GM12874 (cell line): Measurements from ENCODE around the gene RHCG.

Experiments
- TF ChIP-seq, protein P1 (sequence below): IDR thresholded peaks from 2 replicates; pipeline ENCODE4 v1.5.1; 2011; ENCODE audit warnings: low read depth, mild to moderate bottlenecking, control low read depth, low read length, moderate library complexity; ENCODE audit not compliant: insufficient read depth

Gene RHCG

DNA sequence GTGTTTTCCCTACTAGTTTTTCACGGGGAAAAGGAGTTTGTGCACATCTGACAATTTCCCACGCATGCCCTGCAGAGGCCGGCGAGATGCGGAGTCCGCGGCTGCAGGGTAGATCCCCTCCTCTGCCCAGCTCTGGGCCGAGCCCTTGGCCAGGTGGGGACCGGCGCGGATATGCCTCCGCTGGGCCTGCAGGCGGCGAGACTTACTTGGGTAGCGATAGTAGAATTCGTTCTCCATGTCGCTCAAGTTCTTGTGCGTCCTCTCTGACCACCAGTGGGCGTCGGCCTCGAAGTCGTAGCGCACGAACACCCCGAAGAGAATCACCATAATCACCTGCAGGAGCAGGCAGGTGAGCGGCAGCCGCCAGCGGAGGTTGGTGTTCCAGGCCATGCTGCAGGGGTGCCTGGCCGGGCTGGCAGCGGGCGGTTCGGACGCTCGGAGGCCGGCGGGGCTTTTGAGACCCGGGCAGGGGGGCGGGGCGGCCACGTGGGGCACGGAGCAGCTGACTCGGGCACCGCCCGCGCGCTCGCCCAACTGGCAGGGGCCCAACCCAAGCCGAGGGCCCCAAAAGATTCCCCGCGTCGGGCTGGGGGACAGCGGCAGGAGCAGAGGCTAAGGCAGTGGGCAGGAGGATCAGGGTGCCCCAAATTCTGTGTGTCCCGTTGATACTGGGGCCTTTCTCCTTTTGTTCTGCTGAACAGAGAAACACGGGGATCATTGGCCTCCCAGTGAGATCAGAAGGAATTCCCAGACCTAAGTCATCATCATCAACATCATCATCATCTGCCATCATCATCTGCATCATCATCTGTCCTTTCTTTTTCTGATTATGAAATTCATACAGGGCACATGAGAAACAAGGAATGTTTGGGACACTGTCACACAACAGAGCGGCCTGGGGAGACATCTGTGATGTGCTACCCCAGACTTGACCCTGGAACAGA is at the start of gene RHCG:
Gene RHCG, minus strand, starts transcription at position 429 of the 944 bp plus-strand sequence. Its CDS starts 39 bp downstream, at position 390.
- TF ChIP-seq, protein P1, sequence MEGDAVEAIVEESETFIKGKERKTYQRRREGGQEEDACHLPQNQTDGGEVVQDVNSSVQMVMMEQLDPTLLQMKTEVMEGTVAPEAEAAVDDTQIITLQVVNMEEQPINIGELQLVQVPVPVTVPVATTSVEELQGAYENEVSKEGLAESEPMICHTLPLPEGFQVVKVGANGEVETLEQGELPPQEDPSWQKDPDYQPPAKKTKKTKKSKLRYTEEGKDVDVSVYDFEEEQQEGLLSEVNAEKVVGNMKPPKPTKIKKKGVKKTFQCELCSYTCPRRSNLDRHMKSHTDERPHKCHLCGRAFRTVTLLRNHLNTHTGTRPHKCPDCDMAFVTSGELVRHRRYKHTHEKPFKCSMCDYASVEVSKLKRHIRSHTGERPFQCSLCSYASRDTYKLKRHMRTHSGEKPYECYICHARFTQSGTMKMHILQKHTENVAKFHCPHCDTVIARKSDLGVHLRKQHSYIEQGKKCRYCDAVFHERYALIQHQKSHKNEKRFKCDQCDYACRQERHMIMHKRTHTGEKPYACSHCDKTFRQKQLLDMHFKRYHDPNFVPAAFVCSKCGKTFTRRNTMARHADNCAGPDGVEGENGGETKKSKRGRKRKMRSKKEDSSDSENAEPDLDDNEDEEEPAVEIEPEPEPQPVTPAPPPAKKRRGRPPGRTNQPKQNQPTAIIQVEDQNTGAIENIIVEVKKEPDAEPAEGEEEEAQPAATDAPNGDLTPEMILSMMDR = peak; percentile 32

DNA sequence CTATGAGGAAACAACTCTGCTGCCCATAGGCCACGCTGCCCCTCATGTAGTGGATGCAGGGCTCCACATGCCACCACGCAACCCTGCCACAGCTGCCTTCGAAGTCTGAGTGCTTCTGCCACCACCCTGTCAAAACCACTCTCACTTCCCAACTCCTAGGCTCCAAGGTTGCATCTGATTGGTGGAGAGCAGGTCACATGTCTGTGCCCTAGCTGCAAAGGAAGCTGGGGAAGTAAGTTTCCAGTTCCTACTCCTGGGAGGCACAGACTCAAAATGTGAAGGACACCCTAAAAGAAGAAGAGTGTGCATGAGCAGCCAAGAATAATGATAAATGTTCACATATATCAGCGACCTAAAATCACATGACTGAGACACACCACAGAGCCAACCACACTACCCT is 47.0 kb upstream of the RHCG start:
- TF ChIP-seq, protein P1 = no peak

DNA sequence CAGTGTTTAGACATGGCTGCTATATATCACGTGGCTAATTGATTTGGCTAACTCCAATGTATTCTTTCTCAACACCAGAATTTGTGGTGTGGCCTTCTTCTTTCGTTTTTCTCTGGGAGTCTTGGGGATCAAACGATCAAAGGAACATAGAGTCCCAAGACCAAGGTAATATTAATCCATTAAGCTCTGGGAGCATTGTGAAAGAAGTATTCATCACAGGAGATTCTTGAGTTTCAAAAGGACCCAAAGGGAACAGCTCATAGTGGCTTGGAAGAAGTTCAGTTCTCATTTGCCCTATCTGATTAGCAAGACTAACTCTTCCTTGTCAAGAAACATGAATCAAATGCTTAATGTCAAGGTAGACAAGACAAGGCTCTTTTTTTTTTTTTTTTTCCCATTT is 46.0 kb upstream of the RHCG start:
- TF ChIP-seq, protein P1 = no peak

- TF ChIP-seq, protein P1 = no peak
Observed at GRCh38 chr15:89539027-89539426, 42.6 kb upstream of the RHCG start.

DNA sequence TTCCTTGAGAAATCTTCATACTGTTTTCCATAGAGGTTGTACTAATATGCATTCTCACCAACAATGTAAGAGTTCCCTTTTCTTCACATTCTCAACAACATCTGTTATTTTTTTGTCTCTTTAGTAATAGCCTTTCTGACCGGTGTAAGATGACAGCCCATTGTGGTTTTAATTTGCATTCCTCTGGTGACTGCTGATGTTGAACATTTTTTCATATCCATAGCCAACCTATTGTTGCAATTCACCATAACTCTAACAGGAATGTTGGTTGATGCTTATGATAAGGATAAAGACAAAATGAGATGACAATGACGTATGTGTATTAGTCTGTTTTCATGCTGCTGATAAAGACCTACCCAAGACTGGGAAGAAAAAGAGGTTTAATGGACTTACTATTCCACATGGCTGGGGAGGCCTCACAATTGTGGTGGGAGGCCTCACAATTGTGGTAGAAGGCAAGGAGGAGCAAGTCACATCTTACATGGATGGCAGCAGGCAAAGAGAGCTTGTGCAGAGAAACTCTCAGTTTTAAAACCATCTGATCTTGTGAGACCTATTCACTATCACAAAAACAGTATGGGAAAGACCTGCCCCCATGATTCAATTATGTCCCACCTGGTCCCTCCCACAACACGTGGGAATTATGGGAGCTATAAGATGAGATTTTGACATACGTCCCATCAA is 37.6 kb upstream of the RHCG start:
- TF ChIP-seq, protein P1 = no peak

- TF ChIP-seq, protein P1 = no peak
Observed at GRCh38 chr15:89531796-89532537, 35.6 kb upstream of the RHCG start.

DNA sequence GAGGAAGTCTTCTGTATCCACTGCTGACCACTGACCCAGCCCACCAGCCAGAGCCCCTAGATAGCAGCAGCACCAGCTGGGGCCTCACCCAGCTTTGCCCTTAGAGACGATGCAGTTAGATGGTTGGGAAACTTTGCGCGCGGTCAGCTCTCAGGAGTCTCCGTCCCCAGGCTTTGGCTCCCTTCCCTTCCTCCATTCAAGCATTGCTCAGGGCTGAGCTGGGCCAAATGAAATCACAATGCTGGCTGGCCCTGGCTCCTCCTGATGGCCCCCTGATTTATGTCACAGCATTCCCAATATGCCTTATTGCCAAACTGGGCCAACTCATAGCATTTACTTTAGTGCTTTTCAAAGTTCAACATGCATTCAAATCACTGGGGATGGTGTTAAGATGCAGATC is 34.6 kb upstream of the RHCG start:
- TF ChIP-seq, protein P1 = no peak
